Measurements from ENCODE around the gene UFD1.

- TF ChIP-seq POLR2AphosphoS5 (IDR thresholded peaks at IDR 0.05; ENCODE audit: borderline replicate concordance, low read depth, low read length), result no peak
- TF ChIP-seq FOXP2 (optimal IDR thresholded peaks at IDR 0.05; ENCODE audit: control extremely low read depth, extremely low read length, insufficient read depth), result no peak
- TF ChIP-seq EZH2 (IDR thresholded peaks at IDR 0.05), result no peak
Measured at GRCh38 chr22:19517919-19518611, 39.1 kb upstream of the UFD1 start.
